HG03060 (cell line): Measurements from ENCODE around the gene VTI1A.

Experiments used
- ATAC-seq: cut with Tn5 transposase; IDR thresholded peaks from one replicate; pipeline ENCODE4 v1.9.1; 2021; ENCODE audit warnings: low read depth, moderate number of reproducible peaks; ENCODE audit not compliant: unreplicated experiment

VTI1A gene

GRCh38 chr10:112769611-112770370, 322.8 kb downstream of the VTI1A start:
- no peak for ATAC-seq

DNA sequence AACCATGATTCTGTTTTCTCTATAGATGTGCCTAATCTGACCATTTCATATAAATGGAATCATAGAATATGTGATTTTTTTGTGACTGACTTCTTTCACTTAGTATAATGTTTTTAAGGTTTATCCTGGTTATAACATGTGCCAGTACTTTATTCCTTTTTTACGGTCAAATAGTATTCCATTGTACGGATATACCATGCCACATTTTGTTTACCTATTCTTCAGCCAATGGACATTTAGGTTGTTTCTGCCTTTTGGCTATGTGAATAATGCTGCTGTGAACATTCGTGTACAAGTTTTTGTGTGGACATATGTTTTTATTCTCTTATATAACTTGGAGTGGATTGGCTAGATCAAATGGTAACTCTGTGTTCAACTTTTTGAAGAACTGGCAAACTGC, 324.7 kb downstream of the VTI1A start:
- ATAC-seq = no peak

- no peak for ATAC-seq
Observed at GRCh38 chr10:112773783-112774182, 326.8 kb downstream of the VTI1A start.

DNA sequence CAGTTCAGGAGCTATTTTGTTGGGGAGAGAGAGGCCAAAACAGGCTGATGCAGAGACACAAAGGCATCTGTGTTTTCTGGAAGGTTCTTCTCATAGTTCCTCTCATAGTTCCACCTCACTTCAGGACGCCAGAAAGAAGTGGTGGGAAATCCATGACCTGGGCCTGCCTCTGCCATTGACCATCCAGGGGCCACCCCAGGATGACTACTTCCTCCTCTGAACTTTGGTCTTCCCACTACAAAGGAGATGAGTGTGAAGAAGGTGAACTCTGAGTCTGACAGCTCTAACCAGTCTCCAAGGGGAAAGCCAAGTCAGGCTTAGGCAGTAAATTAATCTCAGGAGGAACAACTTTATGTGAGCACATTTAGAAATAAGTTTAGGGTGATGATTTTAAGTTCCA, 327.2 kb downstream of the VTI1A start:
- ATAC-seq = no peak

- ATAC-seq = no peak
Observed at GRCh38 chr10:112774798-112775197, 327.8 kb downstream of the VTI1A start.

DNA sequence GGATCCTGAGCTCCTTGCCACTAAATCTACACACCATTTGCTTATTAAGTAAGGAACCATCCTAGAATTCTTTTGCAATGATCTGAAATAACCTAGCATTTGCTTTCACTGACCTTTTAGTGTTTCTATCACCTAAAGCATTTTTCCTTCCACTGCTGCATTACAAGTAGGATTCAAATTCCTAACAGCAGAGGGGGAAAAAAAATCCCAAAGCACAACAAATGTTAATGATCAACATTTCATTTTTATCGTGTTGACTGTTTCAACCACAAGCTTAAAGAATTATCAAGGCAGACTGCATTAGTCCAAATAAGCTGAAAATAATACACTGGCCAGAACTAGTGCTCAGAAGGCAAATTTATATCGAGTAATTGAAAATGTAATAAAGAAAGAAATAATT, 328.4 kb downstream of the VTI1A start:
- no peak for ATAC-seq

GRCh38 chr10:112775892-112776674, 329.1 kb downstream of the VTI1A start:
- no peak for ATAC-seq

- ATAC-seq = no peak
Observed at GRCh38 chr10:112778579-112778978, 331.6 kb downstream of the VTI1A start.

- ATAC-seq = no peak
Observed at GRCh38 chr10:112779025-112779770, 332.2 kb downstream of the VTI1A start.

DNA sequence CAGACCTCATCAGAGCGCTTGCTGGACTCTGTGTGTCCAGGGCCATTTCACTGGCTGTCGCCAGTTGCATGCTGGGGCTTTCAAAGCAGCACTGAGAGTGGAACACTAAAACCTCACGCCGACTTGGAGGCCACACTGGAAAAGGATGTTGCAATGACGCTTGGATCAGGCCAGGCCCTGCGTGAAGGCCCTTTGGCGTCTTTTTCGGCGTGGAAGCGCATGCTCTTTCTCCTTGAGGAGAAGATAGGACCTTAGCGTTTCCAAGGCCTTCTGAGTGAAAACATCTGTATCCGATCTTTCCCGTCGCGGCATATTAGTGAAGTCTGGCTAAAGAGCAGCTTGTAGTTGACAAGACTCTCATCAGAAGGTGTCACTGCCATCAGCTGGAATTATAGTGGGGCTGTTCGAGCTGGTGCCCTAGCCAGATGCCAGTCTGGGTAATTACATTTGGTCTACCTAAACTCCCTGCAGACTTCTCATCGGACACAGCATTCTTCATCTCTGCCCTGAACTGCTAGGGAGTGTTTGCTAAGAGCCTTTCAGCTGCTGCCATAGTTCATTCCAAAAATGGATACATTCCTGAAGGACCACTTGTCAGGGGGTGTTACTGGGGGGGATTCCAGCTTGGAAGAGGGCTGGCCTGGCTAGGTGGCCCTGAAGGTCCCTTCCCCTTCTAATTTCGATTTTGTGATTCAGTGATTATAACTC, 335.3 kb downstream of the VTI1A start:
- no peak for ATAC-seq

DNA sequence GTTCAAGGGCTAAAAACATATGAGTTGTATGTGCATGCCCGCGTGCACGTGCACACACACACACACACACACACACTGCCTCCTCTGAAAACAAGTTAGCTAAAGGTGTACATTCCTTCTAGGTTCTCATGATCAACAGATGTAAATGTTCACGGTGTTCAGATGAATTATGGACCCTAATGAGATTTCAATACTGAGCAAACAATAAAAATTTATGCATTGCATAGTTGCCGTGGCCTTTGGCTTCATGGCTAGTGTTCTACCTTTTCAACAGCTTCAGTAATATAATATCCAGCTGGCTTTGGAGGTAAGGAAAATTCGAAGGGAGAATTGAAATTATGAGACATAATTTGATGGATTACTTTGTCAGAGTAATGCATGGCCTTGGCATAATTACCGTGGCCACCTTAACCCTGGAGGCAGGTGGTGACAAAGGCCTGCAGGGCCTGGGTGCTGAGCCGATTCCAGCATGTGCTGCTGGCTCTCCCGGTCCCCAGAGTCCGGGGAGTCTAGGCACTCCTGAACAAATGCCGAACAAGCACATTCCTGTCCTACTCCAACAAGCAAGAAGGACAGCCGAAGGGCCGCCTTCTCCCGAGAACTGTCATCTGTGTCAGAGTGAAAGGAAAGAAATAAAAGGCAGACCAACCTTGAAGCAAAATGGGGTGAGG, 336.5 kb downstream of the VTI1A start:
- no peak for ATAC-seq

- no peak for ATAC-seq
Observed at GRCh38 chr10:112784022-112784461, 337.0 kb downstream of the VTI1A start.

GRCh38 chr10:112785089-112785488, 338.1 kb downstream of the VTI1A start:
- ATAC-seq = no peak

DNA sequence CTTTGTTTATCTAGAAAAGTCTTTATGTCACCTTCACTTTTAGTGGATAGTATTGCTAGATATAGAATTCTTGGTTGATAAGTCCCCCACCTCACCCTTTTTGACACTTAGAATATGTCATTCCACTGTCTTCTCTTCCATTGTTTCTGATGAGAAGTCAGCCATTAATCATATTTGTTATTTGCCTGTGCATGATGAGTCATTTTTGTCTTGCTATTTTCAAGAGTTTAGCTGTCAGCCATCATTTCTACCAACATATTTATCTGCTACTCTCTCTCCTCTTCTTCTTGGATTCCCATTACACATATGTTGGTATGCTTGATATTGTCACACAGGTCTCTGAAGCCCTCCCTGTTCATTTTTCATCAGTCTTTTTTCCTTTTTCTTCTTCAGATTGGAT, 342.2 kb downstream of the VTI1A start:
- no peak for ATAC-seq

DNA sequence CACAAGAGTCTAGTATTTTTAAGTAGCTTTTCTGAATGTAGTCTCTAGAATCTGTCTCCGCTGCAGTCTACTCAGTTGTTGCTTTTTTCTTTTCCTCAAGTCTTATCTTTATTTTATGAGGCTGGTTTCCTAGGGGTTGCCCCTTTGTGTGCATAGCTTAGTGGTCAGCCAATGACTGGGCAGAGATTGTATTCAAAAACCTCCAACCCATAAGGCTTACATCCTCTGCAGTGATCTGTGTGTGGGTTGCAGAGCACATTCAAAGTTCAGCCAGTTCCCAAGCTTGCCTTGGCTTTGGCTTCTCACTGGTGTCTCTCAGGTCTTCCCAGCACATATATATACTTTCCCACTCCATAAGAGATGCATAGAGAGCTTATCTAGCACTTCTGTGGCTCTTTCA, 343.0 kb downstream of the VTI1A start:
- no peak for ATAC-seq

DNA sequence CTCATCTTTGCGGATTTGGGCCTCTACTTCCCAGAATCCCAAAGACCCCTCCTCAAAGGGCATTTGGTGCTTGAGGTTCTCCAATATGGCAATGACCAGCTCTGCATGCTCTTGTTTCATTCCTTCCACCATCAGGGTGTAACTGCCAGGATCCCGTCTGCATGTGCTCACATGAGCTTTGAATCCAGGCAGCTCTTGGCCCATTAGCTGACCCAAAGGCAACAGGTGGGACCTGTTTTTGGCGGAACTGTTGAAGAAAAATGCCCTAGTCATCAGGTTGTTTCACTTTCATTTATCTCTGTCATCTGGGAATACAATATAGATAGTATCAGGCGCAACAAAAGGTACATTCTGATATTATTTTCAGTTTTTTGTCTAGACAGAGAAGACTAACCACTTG, 343.9 kb downstream of the VTI1A start:
- no peak for ATAC-seq

DNA sequence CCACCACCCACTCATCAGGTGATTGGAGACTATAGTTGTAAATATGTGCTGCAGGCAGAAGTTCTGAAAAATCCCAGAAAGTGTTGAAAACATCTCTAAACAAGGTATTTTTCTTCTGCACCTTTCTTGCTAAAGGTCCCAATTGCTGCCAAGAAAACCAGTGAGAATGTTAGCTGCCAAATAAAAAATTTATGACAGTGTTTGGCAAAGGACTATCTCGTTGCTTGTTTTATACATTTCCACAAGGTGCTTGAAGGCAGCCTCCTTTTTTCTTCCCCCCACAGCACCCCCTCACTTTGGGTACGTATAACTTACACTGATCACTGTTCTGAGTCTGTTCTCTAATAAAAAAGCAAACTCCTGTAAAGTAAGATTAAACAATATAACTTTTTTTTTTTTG, 344.4 kb downstream of the VTI1A start:
- ATAC-seq = no peak

GRCh38 chr10:112792487-112793201, 345.6 kb downstream of the VTI1A start:
- ATAC-seq = no peak

DNA sequence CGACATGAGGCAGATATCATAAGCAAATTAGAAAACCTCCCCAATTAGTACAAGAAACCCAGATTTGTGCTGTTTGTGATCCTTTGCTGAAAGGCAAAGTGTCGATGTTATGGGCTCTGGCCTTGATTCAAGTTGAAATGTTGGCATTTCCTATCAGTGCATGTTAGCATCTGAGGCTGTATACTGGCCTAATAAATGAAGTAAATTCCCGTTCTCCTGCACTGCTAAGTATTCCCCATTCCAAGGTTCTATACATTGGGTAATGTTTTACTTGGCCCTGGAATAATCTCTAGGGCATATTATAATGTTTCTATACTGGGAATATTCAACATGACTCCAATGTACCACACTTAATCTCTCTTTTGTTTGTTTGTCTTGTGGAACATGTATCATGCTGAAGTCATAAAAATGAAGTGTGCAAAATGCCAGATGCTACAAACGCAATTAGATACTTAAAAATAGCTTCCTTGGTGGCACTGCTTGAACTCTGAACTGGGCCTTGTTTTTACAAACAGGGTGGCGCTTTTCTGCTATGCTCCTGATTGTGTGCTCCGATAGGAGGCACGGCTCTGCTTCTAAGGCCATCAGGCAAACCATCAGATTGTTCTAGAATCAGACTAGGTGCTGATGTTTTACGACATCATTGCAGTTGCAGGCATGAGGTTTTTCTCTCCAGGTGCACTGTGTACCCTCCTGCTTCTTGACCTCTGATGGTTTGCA, 346.3 kb downstream of the VTI1A start:
- no peak for ATAC-seq
